ENCODE data around the gene C1QTNF2.
A peak's percentile ranks its signal among the peaks of the same experiment; 100 is the strongest.

Gene C1QTNF2

DNA sequence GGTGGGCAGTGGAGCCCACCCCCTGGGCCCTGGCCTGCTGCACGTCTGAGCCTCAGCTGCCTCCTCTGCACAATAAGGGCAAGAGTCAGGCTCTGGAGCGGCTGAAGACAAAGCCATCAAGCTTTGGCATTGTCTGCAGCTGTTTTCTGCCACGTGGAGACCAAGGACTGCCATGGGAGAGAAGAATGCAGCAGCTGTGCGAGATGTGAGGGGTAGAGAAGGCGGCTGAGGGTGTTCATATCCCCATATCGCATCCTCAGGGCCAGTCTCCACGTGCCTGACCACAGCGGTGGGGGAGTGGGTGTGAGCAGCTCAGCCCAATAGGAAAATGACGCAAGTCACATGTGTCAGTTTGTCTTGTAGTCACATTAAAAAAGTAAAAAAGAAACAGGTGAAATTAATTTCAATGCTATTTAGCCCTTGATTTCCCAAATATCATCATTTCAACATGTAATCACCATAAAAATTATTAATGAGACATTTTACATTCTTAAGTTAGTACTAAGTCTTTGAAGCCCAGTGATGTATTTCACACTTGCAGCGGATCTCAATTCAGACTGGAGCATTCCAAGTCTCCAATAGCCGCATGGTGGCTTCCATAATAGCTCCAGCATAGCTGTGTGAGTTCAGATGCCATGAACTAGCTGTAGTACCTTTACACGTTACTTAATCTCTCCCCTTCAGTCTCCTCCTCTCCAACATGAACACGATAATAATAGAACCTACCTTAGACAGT lies 6.6 kb downstream of the C1QTNF2 start:
- H3K4me3 ChIP-seq (ENCODE audit: low read length), result no peak overlapping the region
- H2AFZ ChIP-seq (ENCODE audit: low read depth, low read length), result peak overlapping the region; percentile 1
- H3K9me3 ChIP-seq (ENCODE audit: low read length), result no peaks in the 10 kb centered on the region
- no peaks in the 10 kb centered on the region for H3K27me3 ChIP-seq (ENCODE audit: insufficient read depth, low read length)
- H3K4me1 ChIP-seq (ENCODE audit: insufficient read depth, low read length), result peaks cover 14% of the 10 kb centered on the region
- no peaks in the 10 kb centered on the region for H3K36me3 ChIP-seq (ENCODE audit: insufficient read depth, low read length)

DNA sequence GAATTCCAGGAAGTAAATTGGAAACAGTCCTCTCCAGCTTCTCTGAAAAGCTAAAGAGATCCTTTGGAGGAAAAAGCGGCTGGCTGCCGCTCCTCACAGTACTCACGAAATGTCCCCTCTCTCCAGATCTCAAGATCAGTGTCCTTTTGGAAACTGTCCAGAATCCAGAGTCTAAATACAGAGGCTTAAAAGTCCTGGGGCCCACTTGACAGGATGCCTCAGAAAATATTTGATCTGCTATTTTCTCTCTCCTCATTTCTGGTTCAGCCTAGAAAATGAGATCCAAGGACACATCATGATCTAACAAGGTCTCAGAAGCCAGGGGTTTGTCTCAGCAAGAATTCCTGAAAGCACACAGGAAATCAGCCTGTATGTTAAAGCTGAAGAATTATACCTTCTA lies 7.2 kb downstream of the C1QTNF2 start:
- Histone ChIP-seq H3K27me3 (ENCODE audit: insufficient read depth, low read length) (no peaks in the 10 kb centered on the region), H2AFZ (ENCODE audit: low read depth, low read length) (peak overlapping the region; percentile 1), H3K4me1 (ENCODE audit: insufficient read depth, low read length) (peaks cover 14% of the 10 kb centered on the region), H3K36me3 (ENCODE audit: insufficient read depth, low read length) (no peaks in the 10 kb centered on the region), H3K4me3 (ENCODE audit: low read length) (no peak overlapping the region), H3K9me3 (ENCODE audit: low read length) (no peaks in the 10 kb centered on the region)

DNA sequence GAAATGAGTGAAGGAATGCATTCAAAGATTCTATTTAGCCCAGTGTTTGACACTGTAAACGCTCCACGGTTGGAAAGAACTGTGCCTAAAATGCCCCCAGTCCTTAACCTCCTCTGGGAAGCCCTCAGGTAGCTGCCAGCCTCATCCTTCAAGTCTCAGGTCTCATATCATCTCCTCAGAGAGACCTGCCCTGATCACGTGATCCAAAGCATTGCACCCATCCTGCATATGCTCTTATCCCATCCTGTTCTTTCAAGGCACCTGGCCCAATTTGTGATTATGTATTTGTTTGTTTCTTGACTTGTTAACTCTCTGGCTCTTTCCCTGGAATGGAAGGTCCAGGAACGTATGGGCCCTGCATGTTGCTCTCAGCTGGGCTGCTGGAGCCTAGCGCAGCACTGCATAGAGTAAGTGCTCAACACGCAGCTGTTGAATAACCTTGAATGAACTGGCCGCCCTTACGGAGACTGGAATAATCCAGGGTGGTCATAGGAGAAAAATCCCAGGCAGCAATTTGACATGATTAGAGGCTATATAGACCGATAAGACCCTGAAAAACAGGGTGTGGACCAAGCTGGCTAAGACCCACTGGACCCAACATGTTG lies 8.7 kb downstream of the C1QTNF2 start:
- Histone ChIP-seq H3K4me3 (ENCODE audit: low read length) (no peak overlapping the region), H3K36me3 (ENCODE audit: insufficient read depth, low read length) (no peaks in the 10 kb centered on the region), H2AFZ (ENCODE audit: low read depth, low read length) (no peak overlapping the region)

DNA sequence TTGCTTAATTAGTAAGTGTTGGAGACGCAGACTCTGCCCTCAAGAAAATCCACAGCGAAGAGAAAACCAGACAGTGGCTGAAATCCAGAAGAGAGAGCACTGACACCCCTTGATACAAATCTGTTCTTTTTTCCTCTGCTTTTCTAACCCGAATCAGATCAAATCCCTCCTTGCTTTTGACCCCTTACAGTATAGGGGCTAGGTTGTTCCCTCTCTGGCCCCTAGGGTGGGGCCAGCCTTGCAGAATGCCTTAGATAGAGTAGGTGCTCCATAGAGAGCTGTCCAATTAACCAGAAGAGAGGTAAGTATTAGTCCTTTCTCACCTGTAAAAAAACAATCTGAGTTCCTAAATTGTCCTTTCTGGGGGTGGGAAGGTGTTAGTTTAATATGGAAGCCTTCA lies 10.1 kb downstream of the C1QTNF2 start:
- no peaks in the 10 kb centered on the region for H3K36me3 ChIP-seq (ENCODE audit: insufficient read depth, low read length)
- H3K27me3 ChIP-seq (ENCODE audit: insufficient read depth, low read length), result no peaks in the 10 kb centered on the region
- H3K9me3 ChIP-seq (ENCODE audit: low read length), result no peaks in the 10 kb centered on the region
- H2AFZ ChIP-seq (ENCODE audit: low read depth, low read length), result no peak overlapping the region
- peaks cover 26% of the 10 kb centered on the region for H3K4me1 ChIP-seq (ENCODE audit: insufficient read depth, low read length)
- H3K4me3 ChIP-seq (ENCODE audit: low read length), result no peak overlapping the region

More for the DNA sequence above, 8.7 kb downstream of the C1QTNF2 start:
- Histone ChIP-seq H3K27me3 (ENCODE audit: insufficient read depth, low read length) (no peaks in the 10 kb centered on the region), H3K4me1 (ENCODE audit: insufficient read depth, low read length) (peaks cover 19% of the 10 kb centered on the region), H3K9me3 (ENCODE audit: low read length) (no peaks in the 10 kb centered on the region)

DNA sequence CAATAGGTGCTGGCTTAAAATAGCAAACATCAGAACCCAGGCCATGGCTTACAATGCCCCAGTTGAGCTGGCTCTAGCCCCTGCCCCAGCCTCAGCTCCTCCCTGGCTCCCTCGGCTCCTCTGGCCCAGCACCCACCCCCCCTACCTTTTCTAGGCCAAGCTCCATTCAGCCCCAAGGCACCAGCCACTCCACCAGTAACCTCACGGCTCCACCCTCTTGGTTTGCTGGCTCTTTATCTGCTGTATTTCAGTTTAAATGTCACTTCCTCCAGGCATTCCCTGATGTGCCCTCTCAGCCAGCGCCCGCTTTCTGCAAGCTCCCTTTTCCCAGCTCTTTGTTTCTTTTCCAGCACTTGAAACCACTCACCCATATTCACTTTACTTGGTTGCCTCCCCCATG lies 10.6 kb downstream of the C1QTNF2 start:
- H3K4me1 ChIP-seq (ENCODE audit: insufficient read depth, low read length), result peaks cover 26% of the 10 kb centered on the region
- H3K4me3 ChIP-seq (ENCODE audit: low read length), result no peak overlapping the region
- H3K27me3 ChIP-seq (ENCODE audit: insufficient read depth, low read length), result no peaks in the 10 kb centered on the region
- no peaks in the 10 kb centered on the region for H3K36me3 ChIP-seq (ENCODE audit: insufficient read depth, low read length)
- H3K9me3 ChIP-seq (ENCODE audit: low read length), result no peaks in the 10 kb centered on the region
- H2AFZ ChIP-seq (ENCODE audit: low read depth, low read length), result no peak overlapping the region

DNA sequence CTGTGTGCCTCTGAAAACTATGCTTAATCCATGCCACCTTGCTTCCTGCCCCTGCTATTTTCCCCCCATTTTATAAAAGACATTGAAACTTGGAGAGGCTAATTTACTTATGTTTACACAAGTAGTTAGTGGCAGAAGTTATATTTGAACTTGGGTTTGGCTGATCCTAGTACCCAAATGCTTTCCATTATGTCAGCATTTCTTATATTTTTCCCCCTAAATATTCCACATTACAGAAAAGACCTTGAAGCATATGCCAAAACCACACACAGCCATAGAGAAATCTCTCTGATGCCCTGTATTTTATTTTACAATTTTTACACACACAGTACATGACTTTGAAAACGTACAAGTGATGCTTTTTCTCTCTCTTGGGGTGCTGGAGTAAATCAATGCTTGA lies 11.2 kb downstream of the C1QTNF2 start:
- no peaks in the 10 kb centered on the region for H3K36me3 ChIP-seq (ENCODE audit: insufficient read depth, low read length)
- no peaks in the 10 kb centered on the region for H3K9me3 ChIP-seq (ENCODE audit: low read length)
- peaks cover 26% of the 10 kb centered on the region for H3K4me1 ChIP-seq (ENCODE audit: insufficient read depth, low read length)
- no peak overlapping the region for H3K4me3 ChIP-seq (ENCODE audit: low read length)
- H2AFZ ChIP-seq (ENCODE audit: low read depth, low read length), result no peak overlapping the region
- no peaks in the 10 kb centered on the region for H3K27me3 ChIP-seq (ENCODE audit: insufficient read depth, low read length)

DNA sequence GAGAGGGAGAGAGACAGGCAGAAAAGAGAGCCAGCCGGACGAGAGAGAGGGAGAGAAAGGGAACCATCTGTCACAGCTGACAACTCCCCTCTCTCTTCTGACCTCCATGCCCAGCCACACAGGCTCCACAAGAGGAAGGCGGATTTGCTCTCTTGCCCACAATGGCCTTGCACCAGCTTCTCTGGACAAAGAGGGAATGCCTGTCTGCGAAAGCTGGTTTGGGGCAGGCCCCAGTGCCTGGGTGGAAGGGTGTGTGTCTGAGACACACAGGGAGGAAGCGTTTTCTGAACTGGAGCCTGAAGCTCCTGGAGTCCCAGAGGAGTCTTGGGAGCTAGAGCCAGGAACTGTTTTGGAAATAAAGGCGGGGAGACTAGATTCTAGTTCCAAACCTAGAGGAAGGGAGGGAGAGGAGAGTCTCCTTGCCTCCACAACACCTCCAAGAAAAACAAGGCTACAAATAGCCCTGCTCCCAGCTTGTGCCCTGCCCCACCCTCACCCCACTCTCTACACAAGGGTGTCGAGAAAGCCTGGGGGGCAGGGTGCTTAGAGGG lies 12.5 kb downstream of the C1QTNF2 start:
- no peaks in the 10 kb centered on the region for H3K27me3 ChIP-seq (ENCODE audit: insufficient read depth, low read length)
- H3K4me3 ChIP-seq (ENCODE audit: low read length), result no peak overlapping the region
- H2AFZ ChIP-seq (ENCODE audit: low read depth, low read length), result no peak overlapping the region
- peaks cover 13% of the 10 kb centered on the region for H3K4me1 ChIP-seq (ENCODE audit: insufficient read depth, low read length)
- H3K36me3 ChIP-seq (ENCODE audit: insufficient read depth, low read length), result no peaks in the 10 kb centered on the region
- no peaks in the 10 kb centered on the region for H3K9me3 ChIP-seq (ENCODE audit: low read length)

DNA sequence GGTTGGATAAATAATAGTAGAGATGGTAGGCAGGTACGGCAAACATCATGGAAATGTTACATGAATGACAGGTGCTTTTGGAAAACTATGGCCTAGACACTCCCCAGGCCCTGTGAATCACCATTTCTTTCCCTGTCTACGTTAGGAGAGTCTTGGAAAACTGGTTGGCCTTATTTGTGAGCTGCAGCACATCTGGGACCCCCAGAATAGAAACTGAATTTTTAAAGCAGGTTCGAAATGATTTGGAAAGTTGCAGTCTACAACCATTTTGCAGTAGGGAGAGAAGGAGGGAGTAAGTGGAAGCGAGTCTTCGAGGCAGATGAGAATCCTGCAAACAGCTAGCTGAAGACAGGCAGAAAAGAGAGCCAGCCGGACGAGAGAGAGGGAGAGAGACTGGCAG lies 13.0 kb downstream of the C1QTNF2 start:
- Histone ChIP-seq H3K36me3 (ENCODE audit: insufficient read depth, low read length) (no peaks in the 10 kb centered on the region), H3K27me3 (ENCODE audit: insufficient read depth, low read length) (no peaks in the 10 kb centered on the region), H3K4me3 (ENCODE audit: low read length) (no peak overlapping the region), H2AFZ (ENCODE audit: low read depth, low read length) (no peak overlapping the region), H3K4me1 (ENCODE audit: insufficient read depth, low read length) (peaks cover 12% of the 10 kb centered on the region), H3K9me3 (ENCODE audit: low read length) (no peaks in the 10 kb centered on the region)

DNA sequence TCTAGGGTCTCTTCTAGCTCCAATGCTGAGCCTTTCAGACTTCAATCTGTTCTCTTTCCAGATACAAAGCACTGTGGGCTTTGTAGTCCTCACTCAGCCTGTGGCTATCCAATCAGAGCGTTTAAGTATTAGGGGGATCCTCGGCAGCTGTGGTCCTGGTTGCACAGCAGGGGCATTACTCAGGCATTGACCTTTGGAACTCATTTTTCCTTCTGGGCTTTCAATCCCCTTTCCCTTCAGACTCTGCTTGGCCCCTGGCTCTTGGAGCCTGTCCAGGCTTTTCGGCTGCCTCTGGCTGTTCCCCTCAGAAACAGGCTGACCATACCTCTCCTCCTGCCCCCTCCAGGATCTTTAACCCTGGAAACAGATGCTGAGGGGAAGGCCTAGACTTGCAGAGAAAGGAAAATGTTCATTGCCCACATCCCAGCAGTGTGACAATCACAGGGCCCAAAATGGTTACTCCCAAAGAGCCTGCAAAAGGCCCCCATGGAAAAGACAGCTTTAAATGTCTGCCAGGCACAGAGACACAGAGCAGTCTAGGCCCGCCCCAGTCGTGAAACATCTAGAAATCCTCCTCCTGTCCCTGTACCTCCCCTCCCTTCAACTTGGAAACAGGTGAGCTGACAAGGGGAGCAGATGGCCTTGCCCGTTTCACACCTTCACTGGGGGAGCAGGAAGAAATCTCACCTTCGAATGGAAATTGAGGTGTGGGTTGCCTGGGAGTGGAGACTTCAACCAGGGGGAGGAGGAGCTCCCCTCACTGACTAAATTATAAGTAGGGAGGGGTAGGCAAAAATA lies 13.7 kb downstream of the C1QTNF2 start:
- Histone ChIP-seq H3K36me3 (ENCODE audit: insufficient read depth, low read length) (no peaks in the 10 kb centered on the region), H2AFZ (ENCODE audit: low read depth, low read length) (no peak overlapping the region), H3K4me1 (ENCODE audit: insufficient read depth, low read length) (peaks cover 12% of the 10 kb centered on the region), H3K27me3 (ENCODE audit: insufficient read depth, low read length) (no peaks in the 10 kb centered on the region), H3K4me3 (ENCODE audit: low read length) (no peak overlapping the region), H3K9me3 (ENCODE audit: low read length) (no peaks in the 10 kb centered on the region)

DNA sequence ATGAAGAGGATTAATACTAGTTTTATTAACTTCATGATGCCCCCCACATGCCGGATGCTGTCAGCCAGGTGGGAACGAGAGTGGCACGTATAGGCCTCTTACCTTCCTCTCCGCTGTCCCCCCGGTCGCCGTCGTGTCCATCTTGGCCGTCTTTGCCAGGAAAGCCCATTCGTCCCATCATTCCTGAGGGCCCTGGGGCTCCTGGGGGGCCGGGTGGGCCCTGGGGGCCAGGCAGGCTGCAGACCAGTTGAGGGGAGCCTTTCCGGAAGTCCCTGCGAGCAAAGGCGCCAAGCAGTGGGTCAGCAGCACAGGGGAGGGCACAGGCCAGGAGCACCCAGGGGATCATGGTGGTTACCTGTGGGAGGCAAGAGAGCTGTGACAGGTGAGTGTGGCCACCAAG lies 15.8 kb downstream of the C1QTNF2 start:
- Histone ChIP-seq H3K27me3 (ENCODE audit: insufficient read depth, low read length) (no peaks in the 10 kb centered on the region), H2AFZ (ENCODE audit: low read depth, low read length) (no peak overlapping the region), H3K9me3 (ENCODE audit: low read length) (no peaks in the 10 kb centered on the region), H3K4me3 (ENCODE audit: low read length) (no peak overlapping the region), H3K4me1 (ENCODE audit: insufficient read depth, low read length) (peaks cover 12% of the 10 kb centered on the region), H3K36me3 (ENCODE audit: insufficient read depth, low read length) (no peaks in the 10 kb centered on the region)

DNA sequence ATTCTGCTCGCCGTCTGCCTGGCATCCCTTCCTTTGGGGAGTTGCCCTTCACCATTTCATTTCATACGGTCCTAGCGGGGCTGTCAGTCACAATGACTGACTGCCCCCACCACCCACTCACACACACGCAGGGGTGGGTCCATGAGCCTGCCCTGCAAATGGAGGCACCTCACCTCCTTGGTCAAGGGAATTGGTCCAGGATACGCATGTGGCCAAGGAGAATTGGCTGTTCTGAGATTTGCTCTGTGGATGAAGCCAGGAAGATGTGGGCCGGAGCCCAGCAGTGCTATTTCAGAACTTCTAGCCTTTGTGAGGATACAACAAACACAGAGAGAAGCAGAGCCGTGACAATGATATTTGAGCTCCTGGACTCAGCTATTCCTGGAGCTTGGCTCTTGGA lies 17.0 kb downstream of the C1QTNF2 start:
- Histone ChIP-seq H2AFZ (ENCODE audit: low read depth, low read length) (no peak overlapping the region), H3K27me3 (ENCODE audit: insufficient read depth, low read length) (no peaks in the 10 kb centered on the region), H3K9me3 (ENCODE audit: low read length) (no peaks in the 10 kb centered on the region), H3K36me3 (ENCODE audit: insufficient read depth, low read length) (no peaks in the 10 kb centered on the region), H3K4me1 (ENCODE audit: insufficient read depth, low read length) (peaks cover 12% of the 10 kb centered on the region), H3K4me3 (ENCODE audit: low read length) (no peak overlapping the region)

DNA sequence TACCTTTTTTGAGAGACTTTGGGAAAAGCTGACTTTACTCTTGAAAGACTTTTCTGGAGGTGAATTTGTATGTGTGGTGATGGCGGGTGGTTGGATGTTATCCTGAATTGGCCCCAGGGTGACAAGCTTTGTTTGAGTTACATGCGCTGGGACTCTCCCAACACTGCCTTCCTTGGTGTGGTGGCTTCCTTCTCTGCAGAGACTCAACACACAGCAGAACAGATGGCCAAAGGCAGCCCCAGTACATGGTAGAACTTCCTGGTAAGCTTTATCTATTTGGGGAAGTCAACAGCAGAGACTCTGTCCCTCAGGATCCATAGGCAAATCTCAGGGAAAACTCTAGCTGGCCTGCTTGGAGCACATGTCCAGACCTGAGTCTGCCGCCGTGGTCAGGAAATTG lies 18.1 kb downstream of the C1QTNF2 start:
- Histone ChIP-seq H3K4me3 (ENCODE audit: low read length) (no peak overlapping the region), H2AFZ (ENCODE audit: low read depth, low read length) (no peak overlapping the region), H3K27me3 (ENCODE audit: insufficient read depth, low read length) (no peaks in the 10 kb centered on the region), H3K36me3 (ENCODE audit: insufficient read depth, low read length) (no peaks in the 10 kb centered on the region), H3K4me1 (ENCODE audit: insufficient read depth, low read length) (peaks cover 12% of the 10 kb centered on the region), H3K9me3 (ENCODE audit: low read length) (no peaks in the 10 kb centered on the region)

DNA sequence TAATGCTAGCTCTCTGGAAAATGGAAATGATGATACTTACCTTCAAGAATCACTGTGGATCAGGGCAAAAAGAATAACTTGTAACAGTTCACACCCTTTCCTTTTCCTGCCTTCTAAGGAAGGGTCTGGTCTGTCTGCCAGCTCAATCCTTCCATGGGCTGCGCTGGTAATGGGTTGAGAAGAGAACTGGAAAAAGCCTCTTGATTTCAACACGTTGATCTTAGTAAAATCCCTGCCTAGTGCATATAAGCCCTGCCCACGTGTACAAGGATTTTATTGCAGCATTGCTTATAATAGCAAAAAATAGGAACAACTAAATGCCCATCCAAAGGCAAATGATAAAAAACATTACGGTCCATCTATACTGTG lies 20.5 kb downstream of the C1QTNF2 start:
- Histone ChIP-seq H3K36me3 (ENCODE audit: insufficient read depth, low read length) (no peaks in the 10 kb centered on the region), H3K27me3 (ENCODE audit: insufficient read depth, low read length) (no peaks in the 10 kb centered on the region), H3K4me3 (ENCODE audit: low read length) (no peak overlapping the region), H2AFZ (ENCODE audit: low read depth, low read length) (no peak overlapping the region), H3K4me1 (ENCODE audit: insufficient read depth, low read length) (peaks cover 3% of the 10 kb centered on the region), H3K9me3 (ENCODE audit: low read length) (no peaks in the 10 kb centered on the region)
